ENCODE results near the gene POLD2.

Gene POLD2

GRCh38 chr7:44079331-44080021, 43.9 kb downstream of the POLD2 start:
- no peak for DNase-seq

DNA sequence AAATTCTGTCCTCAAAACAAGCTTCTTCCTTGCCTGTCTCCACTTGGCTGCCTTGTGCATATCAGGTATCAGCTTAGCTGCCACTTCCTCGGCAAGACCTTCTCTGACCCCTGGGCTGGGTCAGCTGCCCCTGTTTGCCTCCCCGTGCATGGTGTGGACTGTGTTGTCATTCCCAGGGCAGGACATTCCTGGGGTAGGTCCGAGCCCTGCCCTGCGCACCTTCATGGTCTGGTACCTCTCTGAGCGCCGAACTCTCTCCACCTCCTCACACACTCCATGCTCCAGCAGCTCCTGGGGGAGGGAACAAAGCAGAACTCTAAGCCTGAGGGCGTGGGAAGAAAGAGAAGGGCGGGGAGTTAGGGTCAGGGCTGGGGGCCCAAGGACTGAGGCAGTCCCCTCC, 44.8 kb downstream of the POLD2 start:
- no peak for DNase-seq

- DNase-seq, result no peak
These were observed 45.7 kb downstream of the POLD2 start for GRCh38 chr7:44077681-44078091.

GRCh38 chr7:44077061-44077460, 46.3 kb downstream of the POLD2 start:
- DNase-seq, result no peak

DNA sequence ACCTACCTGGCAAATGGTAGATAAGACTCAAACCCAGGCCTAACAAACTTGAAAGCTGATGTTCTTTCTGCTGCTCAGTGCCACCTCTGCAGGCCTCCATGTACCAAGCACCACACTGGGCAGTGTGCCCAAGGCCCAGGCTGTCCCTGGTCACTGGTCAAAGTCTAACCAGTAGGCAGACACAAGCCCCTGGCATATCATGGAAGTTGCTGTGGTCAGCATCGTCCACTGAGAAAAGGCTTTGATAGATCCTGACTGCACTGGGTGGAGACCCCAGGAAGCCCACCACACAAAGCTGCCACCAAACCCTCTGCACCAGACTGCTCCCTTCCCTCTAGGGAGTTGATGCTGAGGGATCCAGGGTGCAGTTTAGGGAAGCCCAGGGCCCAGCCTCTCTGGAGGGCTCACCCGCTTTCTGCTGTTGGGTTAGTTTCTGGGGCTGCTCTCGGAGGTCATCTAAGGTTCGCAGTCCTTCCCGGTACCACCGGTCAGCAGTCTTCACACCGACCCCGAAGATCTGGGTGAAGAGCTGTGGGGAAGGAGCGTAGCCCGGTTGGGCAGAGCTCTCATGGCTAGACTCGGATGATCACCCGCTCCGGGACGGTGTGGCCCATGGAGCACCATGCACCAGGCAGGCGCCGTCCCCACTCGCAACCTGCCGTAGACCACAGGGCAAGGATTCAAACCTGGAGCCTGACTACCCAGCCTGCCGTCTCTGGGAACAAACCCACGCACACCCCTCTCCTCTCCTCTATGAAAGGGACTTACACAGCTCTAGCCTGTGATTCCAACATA, 47.0 kb downstream of the POLD2 start:
- no peak for DNase-seq

- no peak for DNase-seq
These were observed 47.9 kb downstream of the POLD2 start for GRCh38 chr7:44075296-44076075.

DNA sequence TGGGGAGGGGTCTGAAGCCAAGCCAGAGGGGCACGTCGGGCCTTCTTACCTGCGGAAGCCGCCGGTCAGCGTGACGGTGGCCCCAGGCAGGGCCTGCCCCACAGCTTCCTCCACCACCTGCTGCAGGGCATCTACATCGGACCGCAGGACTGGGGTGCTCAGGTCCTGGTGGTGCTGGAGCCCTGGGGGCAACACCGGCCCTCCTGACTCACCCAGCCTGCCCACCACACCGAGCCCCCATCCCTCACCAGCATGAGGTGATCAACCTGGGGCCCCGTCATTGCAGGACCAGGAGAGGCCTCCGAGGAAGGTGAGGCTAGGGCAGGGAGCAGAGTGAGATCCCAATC, 49.0 kb downstream of the POLD2 start:
- no peak for DNase-seq

DNA sequence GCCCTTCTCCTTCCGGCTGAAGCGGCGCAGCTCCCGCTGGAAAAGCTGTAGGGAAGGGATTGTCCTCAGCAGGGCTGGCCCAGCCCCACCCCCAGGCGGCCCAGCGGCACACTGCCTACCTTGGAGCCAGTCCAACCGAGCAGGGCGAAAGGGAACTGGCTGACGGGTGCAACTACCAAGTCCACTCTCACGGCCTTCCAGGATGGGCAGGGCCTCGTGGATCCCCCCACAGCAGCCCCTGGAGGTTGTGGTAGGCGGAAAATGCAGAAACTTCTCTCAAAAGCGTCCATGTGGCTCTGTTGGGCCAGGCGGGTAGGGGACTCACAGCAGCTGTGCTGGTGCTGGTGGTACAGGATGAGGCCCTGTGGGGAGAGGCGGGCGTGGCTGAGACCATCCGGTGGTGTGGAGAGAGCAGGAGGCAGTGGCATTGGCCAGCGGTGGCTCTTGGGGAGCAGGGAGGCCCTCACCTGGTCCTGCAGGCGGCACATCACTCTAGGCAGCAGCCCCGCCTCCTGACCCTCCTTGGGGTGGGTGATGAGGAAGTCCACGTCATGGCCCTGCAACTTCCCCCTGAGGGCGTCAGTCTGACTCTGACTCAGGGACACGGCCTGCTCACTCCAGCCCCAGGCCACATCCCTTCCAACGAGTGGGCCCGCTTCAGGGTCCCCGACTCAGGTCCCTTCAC, 49.5 kb downstream of the POLD2 start:
- no peak for DNase-seq

DNA sequence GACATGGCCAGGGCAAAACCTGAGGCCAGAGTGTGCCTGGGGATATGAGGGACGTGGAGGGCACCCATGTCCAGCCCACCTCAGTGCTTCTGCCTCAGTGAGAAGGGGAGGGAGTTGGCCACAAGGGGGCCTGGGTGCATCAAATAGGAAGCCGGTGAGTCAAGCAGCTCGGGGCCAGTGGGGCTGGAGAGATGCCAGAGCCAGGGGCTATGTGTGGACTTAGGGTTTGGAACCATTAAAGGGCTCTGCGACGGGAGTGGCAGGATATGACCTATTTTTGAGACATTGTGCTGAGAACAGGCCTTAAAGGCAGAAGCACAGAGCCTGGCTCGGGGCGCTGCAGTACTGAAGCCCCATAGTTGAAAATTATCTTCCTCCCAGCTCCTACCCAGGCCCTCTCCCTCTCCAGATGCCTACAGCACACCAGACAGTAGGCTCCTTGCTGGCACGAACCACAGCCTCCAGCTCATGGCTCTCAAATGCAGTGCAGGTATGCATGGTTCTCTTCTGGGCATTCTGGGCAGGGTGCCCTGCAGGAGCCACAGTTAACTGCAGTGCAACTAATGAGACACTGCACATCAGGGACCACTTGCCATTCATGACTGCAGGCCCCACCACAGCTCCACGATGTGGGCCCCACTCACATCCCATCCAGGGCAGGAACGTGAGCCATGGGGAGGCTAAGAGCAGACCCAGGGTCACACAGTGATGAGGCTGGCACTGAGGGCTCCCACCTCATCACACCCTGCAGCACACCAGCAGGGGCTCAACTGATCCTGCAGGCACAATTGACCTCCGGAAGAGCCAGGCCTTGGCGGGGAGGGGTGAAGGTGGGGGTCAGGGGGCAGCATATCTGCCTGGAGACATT, 50.8 kb downstream of the POLD2 start:
- no peak for DNase-seq

- no peak for DNase-seq
These were observed 51.5 kb downstream of the POLD2 start for GRCh38 chr7:44071726-44072363.

- DNase-seq, result no peak
These were observed 55.3 kb downstream of the POLD2 start for GRCh38 chr7:44068054-44068453.

GRCh38 chr7:44067064-44067951, 56.0 kb downstream of the POLD2 start:
- DNase-seq, result no peak

- DNase-seq, result no peak
These were observed 56.8 kb downstream of the POLD2 start for GRCh38 chr7:44066494-44067063.

- DNase-seq, result no peak
These were observed 57.3 kb downstream of the POLD2 start for GRCh38 chr7:44066111-44066460.

DNA sequence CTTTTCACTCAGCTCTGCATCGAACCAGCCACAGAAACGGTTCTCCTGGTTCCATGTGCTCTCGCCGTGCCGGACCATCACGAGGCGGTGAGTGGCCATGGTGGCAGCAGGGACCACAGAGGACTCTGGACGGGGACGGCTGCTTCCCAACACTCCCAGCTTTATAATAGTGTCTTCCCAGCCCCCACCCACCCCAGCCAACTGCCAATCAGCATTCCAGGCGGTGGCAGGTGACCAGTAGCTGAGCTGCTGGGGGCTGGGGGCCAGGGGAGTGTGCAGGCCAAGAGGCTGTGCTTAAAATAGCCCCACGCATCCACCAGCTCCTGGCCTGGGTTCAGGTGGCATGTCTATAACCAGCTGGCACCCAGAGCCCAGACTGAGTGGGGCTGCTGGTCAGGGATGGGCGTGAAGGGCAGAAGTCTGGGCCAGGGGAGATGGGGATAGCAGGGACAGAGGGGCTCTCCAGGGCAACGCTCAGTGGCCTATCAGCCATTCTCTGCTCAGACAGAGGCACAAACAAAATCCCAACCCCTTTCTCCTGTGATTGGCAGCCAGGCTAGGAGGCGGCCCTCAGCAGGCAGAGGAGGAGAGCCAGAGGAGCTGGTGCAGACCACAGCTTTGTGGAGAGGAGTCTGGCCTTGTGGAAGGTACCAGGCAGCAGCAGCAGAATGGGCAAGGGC, 57.8 kb downstream of the POLD2 start, which contains the start of gene PGAM2:
TSS of gene PGAM2 (minus strand) at position 137 of the 680 bp plus-strand sequence. CDS start at position 99, 38 bp downstream.
- no peak for DNase-seq

- DNase-seq, result no peak
These were observed 58.4 kb downstream of the POLD2 start for GRCh38 chr7:44064791-44065430.

All from activated effector memory CD4-positive, alpha-beta T cell treated with Interleukin-2 at 50 U/mL for 16 hours (primary cell).